Measurements from ENCODE around the gene UBXN2A.
"Not testable (repeated sequence)": the region's sequence is repeated elsewhere in the genome, so short reads cannot be mapped to it uniquely, and the experiment has no call there.

UBXN2A gene

GRCh38 chr2:23943666-23944065 is 3.4 kb downstream of the UBXN2A start:
- DNase-seq: no peak

GRCh38 chr2:23944527-23944926 is 4.3 kb downstream of the UBXN2A start:
- DNase-seq: no peak

GRCh38 chr2:23944976-23945375 is 4.7 kb downstream of the UBXN2A start:
- DNase-seq: no peak

- no peak for DNase-seq
Measured at GRCh38 chr2:23947350-23947749, 7.1 kb downstream of the UBXN2A start.

GRCh38 chr2:23952558-23952957 is 12.3 kb downstream of the UBXN2A start:
- not testable (repeated sequence) for DNase-seq

DNA sequence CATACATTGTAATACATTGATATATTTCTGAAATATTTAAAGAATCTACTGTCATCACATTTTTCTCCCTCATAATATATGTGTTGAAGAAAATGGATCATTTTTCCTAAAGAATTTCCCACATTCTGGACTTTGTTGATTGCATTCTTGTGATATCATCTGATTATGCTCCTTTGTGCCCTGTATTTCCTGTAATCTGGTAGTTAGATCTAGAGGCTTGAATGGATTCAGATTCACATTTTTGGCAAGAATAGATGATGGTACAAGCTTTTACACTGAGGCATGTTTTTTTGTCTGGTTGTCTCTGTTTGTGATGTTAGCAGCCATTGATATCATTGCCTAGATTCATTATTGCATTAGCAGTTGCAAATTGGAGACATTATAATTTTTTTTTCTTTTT is 13.4 kb downstream of the UBXN2A start:
- no peak for DNase-seq

- DNase-seq: no peak
Measured at GRCh38 chr2:23954325-23955014, 14.2 kb downstream of the UBXN2A start.

DNA sequence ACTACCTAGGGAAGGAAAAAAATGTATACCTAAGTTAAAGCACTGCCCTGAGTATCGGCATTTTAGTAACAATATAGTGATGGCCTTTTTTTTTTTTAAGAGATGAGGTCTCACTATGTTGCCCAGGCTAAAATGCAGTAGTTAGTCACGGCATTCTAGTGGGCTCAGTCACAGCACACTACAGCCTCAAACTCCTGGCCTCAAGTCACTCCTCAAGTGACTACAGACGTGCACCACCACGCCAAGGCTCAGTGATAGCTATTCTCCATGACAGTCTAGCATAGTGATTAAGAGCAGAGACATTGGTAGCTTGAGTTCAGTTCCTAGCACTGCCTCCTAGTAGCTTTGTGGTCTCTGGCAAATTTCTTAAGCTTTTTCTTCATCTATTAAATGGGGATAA is 27.6 kb downstream of the UBXN2A start:
- no peak for DNase-seq

DNA sequence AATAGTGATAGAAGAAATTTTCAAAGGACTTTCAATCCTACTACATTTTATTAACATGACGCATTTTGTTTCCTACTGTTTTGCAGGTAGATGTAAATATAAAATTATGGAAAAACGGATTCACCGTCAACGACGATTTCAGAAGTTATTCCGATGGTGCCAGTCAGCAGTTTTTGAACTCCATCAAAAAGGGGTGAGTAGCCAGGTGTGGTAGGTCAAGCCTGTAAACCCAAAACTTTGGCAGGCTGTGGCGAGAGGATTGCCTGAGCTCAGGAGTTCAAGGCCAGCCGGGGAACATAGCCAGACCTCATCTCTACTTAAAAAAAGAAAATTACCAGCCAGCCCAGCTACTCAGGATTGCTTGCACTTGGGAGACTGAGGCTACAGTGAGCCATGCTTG is 36.6 kb downstream of the UBXN2A start:
- DNase-seq: no peak

- no peak for DNase-seq
Measured at GRCh38 chr2:23988371-23988770, 48.1 kb downstream of the UBXN2A start.

- DNase-seq: no peak
Measured at GRCh38 chr2:23992931-23993330, 52.7 kb downstream of the UBXN2A start.

GRCh38 chr2:23993736-23994269 is 53.5 kb downstream of the UBXN2A start:
- DNase-seq: no peak

DNA sequence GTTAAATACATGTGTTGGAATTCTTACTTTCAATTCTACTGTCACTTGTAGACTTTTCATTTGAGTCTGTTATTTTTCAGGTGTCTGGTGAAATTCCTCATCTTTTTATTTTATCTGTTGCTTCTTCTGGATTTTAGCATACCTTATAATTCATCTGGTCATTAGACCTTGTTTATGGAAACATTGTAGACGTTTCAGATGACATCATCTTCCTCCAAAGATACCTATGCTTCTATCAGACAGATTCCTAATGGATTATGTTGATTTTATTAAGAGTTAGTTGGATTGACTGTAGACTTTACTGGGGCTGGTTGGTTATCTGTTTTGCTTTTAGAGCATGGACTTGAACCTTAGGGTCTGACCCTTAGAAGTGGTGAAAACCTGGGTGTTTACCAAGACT is 54.3 kb downstream of the UBXN2A start:
- no peak for DNase-seq

DNA sequence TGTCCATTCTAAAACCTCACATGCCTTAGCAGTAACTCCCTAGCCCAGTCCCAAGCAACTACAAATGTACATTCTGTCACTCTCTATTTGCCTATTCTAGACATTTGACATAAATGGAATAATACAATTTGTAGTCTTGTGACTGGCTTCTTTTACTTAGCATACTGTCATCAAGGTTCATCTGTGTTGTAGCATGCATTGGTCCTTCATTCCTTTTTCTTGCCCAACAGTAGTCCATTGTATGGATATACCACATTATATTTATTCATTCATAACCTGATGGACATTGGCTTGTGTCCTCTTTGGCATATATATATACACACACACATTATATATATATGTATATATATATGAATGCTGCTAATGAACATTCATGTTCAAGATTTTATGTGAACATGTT is 67.4 kb downstream of the UBXN2A start:
- DNase-seq: no peak

DNA sequence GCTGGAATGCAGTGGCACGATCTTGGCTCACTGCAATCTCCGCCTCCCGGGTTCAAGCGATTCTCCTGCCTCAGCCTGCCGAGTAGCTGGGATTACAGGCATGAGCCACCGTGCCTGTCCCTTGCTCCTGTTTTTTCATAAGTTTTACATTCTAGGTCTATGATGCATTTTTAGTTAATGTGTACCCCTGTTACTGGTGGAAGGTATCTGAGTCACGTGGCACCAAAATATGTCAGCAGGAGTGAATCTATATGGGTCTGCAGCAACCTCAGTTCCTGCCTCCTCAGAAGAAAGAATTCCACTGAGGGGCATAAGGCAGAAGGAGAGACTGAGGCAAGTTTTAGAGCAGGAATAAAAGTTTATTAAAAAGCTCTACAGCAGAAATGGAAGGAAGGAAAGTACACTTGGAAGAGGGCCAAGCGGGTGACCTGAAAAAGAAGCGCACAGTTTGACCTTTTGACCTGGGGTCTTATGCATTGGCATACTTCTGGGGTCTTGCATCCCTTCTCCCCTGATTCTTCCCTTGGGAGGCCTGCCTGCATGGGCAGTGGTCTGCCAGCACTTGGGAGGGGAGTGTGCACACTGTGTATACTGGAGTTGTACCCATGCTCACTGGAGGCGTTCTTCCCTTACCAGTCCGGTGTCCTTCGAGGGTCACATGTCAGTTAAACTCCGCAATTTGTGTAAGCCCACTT is 68.6 kb downstream of the UBXN2A start:
- DNase-seq: no peak

GRCh38 chr2:24009367-24009679 is 69.1 kb downstream of the UBXN2A start:
- DNase-seq: no peak

GRCh38 chr2:24009680-24010476 is 69.6 kb downstream of the UBXN2A start, which contains the start of gene MFSD2B:
Gene MFSD2B, plus strand, starts transcription at chr2:24010085. Its CDS starts 12 bp downstream, at chr2:24010097.
- no peak for DNase-seq

GRCh38 chr2:24010477-24011249 is 70.4 kb downstream of the UBXN2A start:
- DNase-seq: no peak

DNA sequence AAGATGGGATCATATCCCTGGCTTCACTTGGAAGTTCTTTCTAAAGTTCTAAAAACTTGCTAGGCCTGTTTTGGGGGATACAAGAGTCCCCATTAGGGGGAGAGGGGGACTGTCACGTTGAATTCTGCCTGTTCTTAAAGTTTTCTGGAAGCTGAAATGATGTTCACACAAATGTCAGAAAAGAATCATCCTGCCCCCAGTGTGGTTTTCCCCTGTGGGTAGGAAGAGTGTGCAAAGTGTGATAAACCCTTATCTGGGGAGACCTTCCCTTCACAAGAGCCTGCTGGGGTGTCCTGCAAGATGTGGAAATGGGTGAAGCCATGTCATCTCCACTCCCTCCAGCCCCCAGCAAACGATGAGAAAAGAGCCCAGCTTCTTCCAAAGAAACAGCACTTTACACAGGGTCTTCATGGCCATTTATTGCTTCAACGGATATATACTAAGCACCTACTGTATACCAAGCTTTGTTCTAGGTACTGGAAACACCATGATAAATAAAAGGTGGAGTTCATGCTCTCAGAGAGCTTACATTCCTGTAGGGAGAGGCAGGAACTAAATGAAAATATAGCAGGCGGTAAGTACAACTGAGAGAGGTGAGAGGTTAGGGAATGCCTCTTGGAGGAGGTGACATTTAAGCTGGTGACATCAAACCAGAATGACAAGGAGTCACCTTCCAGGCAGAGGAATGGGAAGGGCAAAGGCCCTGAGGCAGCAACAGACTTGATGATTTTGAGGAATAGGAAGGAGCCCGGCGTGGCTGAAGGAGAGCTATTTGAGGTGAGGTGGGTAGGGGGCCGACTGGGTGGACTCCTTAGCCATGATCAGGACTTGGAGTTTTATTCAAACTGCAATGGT is 71.2 kb downstream of the UBXN2A start:
- no peak for DNase-seq

DNA sequence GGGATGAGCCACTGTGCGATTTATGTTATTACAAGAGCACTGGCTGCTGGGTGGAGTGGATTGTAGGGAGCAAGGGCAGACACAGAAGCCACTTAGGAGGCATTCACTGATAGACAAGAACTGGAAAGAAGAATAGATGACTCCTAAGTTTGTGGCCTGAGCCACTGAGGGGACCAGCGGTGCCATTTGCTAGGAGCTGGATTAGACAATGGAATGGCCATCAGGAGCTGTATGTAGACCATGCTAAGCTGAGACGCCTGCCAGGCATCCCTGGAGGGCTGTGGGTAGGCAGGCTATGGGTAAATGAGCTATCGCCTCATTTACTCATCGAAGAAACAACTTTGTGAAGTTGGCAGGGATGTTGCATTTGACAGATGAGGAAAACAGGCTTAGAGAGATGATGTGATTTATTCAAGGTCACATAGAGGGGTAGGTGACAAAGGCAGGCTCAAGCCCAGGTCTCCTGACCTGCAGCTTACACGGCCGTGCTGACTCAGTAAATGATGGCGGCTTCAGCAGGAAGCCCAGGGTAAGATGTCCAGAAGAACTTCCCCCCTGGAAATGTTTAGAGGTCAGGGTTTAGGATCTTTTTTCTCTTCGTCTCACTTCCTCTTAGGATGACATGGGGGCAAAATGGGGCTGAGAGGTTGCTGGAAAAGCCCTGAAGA is 72.4 kb downstream of the UBXN2A start:
- no peak for DNase-seq

- DNase-seq: not testable (repeated sequence)
Measured at GRCh38 chr2:24014902-24015301, 74.6 kb downstream of the UBXN2A start.

All from NK-92 treated with Interleukin-12 subunit alpha and Interleukin-12 subunit beta, amount 100 ng/mL, for 24 hours (cell line).